GM12864 (cell line): ENCODE measurements around the gene COL2A1.

Source experiments
- DNase-seq: peaks from one replicate; pipeline ENCODE4 v3.0.0-alpha.2; 2011; ENCODE audit warnings: low read depth
- H3K4me3 ChIP-seq: 2 replicates; pipeline ENCODE4 v1.5.1; 2011; ENCODE audit warnings: mild to moderate bottlenecking, low read depth, low read length, control low read depth
- CTCF ChIP-seq: IDR thresholded peaks from 2 replicates; pipeline ENCODE4 v1.5.1; 2011; ENCODE audit warnings: low read depth, mild to moderate bottlenecking, moderate library complexity, low read length, control low read depth, inconsistent platforms; ENCODE audit errors: missing control alignments

The COL2A1 gene

GRCh38 chr12:48013287-48013686 is 9.0 kb upstream of the COL2A1 start:
- no peak for DNase-seq
- H3K4me3 ChIP-seq: no peak overlapping the region
- no peak for TF ChIP-seq CTCF

- no peak for DNase-seq
- no peak overlapping the region for H3K4me3 ChIP-seq
- TF ChIP-seq CTCF: no peak
Measured at GRCh38 chr12:48012070-48012469, 7.8 kb upstream of the COL2A1 start.

GRCh38 chr12:48010366-48010970 is 6.2 kb upstream of the COL2A1 start:
- H3K4me3 ChIP-seq: no peak overlapping the region
- TF ChIP-seq CTCF: no peak
- DNase-seq: no peak

- H3K4me3 ChIP-seq: no peak overlapping the region
- no peak for DNase-seq
- no peak for TF ChIP-seq CTCF
Measured at GRCh38 chr12:48009471-48009870, 5.2 kb upstream of the COL2A1 start.

GRCh38 chr12:48008950-48009349 is 4.7 kb upstream of the COL2A1 start:
- H3K4me3 ChIP-seq: no peak overlapping the region
- DNase-seq: no peak
- no peak for TF ChIP-seq CTCF

GRCh38 chr12:48008349-48008748 is 4.1 kb upstream of the COL2A1 start:
- no peak for DNase-seq
- H3K4me3 ChIP-seq: no peak overlapping the region
- TF ChIP-seq CTCF: no peak

GRCh38 chr12:48007206-48007605 is 2.9 kb upstream of the COL2A1 start:
- DNase-seq: no peak
- no peak overlapping the region for H3K4me3 ChIP-seq
- no peak for TF ChIP-seq CTCF
